ENCODE data around the gene PYDC1.

- TF ChIP-seq CTCF (IDR thresholded peaks at IDR 0.05) (no peak), POLR2A (IDR thresholded peaks at IDR 0.05) (no peak)
Measured at GRCh38 chr16:31229501-31229900, 12.6 kb upstream of the PYDC1 start.

All from uterus (tissue), 2 donors.